ENCODE data around the gene DIDO1. TPM values are rescaled to one million over a fixed set of nuclear protein-coding genes. Genes with fewer than 3 reads are reported as not detected.

The DIDO1 gene
- total RNA-seq, 2 donors from 2014 or later, result 40.1 to 52.7 TPM

DNA sequence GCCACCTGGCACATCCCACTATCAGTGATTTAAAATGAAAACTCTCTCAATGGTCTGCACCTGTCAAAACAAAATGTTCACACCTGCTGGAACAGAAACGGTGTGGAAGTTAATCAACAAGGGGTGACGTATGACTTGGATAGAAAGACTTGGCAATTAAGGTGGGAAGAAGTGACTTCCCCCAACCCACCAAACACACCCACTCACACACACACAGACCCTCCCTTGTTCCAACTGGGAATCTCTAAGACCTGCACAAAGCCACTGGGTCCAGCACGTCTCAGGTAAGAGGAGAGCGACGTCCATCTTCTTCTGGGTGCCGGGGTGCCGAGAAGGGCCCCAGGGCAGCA lies 39.6 kb downstream of the DIDO1 start:
- ATAC-seq, result no peak
- Mint-ChIP-seq H3K27ac (peak overlapping the region in 1 of 2 donors; percentile 92), H3K36me3 (peaks cover 15 to 17% of the 10 kb centered on the region in 2 donors), H3K9me3 (no peaks in the 10 kb centered on the region)
- no peak for DNase-seq (ENCODE audit: low spot score in 2 of 2)

- DNase-seq (ENCODE audit: low spot score in 2 of 2) (no peak), ATAC-seq (no peak)
- Mint-ChIP-seq H3K36me3 (peaks cover 11 to 14% of the 10 kb centered on the region in 2 donors), H3K9me3 (no peaks in the 10 kb centered on the region), H3K27ac (peak overlapping the region; percentile 23 to 92)
Observed at GRCh38 chr20:62885896-62886708, 40.2 kb downstream of the DIDO1 start.

- Mint-ChIP-seq H3K36me3 (peaks cover 5 to 7% of the 10 kb centered on the region in 2 donors), H3K27ac (peak overlapping the region in 1 of 2 donors; percentile 23), H3K9me3 (no peaks in the 10 kb centered on the region)
- DNase-seq (ENCODE audit: low spot score in 2 of 2) (no peak), ATAC-seq (peak in 1 of 2 donors; percentile 9)
Observed at GRCh38 chr20:62885046-62885895, 41.0 kb downstream of the DIDO1 start.

GRCh38 chr20:62884556-62884955 lies 41.7 kb downstream of the DIDO1 start:
- no peaks in the 10 kb centered on the region for H3K9me3 Mint-ChIP-seq
- peak overlapping the region in 1 of 2 donors; percentile 55 for H3K27ac Mint-ChIP-seq
- no peak for ATAC-seq
- peaks cover 5 to 7% of the 10 kb centered on the region in 2 donors for H3K36me3 Mint-ChIP-seq
- no peak for DNase-seq (ENCODE audit: low spot score in 2 of 2)

- no peak overlapping the region for H3K27ac Mint-ChIP-seq
- DNase-seq (ENCODE audit: low spot score in 2 of 2), result no peak
- no peaks in the 10 kb centered on the region for H3K9me3 Mint-ChIP-seq
- peaks cover 0 to 7% of the 10 kb centered on the region in 2 donors for H3K36me3 Mint-ChIP-seq
- no peak for ATAC-seq
Observed at GRCh38 chr20:62882426-62882825, 43.9 kb downstream of the DIDO1 start.

DNA sequence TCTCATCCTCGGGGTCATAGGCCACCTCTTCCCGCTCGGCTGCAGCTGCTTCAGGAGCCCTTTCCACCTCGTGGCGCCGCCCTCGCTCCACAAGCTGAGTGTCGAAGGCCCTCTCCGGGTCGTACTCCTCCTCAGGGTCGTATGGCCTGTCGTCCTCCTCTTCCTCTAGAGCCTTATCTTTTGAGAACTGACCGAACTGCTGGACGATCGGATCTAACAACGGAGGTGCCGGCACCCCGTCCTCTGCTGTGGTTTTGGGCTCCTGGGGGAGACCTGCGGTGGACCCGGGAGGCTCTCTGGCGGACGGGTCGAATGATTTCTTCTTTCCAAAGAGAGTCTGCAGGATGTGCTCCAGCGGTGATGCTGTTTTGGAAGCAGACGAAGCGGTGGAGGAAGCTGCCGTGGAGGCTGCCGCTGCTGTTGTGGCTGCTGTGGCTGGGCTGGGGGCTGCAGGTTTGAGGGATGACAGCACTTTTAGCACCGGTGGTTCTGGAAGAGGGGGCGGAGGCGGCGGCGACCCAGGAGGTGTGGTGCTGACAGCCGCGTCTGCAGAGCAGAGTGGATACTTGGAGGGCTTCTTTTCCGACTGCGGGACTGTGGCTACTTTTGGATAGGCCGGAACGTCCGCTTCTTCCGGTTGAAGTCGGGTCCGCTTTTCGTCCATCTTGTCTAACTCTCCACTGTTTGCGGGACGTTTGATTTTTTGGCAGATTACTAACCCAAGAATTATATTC lies 44.5 kb downstream of the DIDO1 start:
- Mint-ChIP-seq H3K27ac (peak overlapping the region; percentile 28 to 92), H3K36me3 (peaks cover 0 to 7% of the 10 kb centered on the region in 2 donors), H3K9me3 (no peaks in the 10 kb centered on the region)
- ATAC-seq (no peak), DNase-seq (ENCODE audit: low spot score in 2 of 2) (no peak)

DNA sequence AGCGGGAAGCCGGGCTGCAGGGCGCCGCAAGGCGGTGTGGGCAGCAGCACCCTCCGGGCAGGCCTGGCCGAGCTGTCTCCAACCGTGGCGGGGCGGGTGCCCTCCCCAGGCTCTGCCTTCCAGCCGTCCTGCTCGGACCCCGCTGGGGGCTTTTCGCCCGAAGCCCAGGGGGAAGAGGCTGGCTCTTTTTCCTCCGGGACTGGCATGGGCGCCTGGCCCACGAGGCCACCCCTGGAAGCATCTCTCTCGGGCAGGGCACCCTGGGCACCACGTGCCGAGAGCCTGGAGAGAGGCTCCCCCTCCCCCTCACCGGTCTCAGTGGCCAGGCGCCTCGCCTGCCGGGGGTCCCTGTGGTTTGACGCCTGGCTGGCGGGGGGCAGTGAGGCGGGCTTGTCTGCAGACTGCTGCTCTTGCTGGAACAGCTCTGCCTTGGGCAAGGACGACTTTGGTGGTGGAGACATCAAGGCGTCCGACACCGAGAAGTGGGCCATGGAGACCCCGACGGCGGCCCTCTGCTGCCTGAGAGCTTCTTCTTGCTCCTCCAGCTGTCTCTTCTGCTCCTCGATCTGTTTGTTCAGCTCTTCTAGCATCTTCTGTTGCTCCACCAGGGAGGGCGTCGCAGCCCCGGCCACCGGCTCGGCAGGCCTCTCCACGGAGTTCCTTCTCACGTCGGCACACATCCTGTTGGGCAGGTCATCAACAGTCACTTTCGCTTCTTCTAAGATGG lies 45.2 kb downstream of the DIDO1 start:
- H3K36me3 Mint-ChIP-seq, result peaks cover 0 to 7% of the 10 kb centered on the region in 2 donors
- H3K9me3 Mint-ChIP-seq, result no peaks in the 10 kb centered on the region
- DNase-seq (ENCODE audit: low spot score in 2 of 2) (no peak), ATAC-seq (no peak)
- H3K27ac Mint-ChIP-seq, result peak overlapping the region; percentile 28 to 92

GRCh38 chr20:62880147-62880934 lies 46.0 kb downstream of the DIDO1 start:
- H3K36me3 Mint-ChIP-seq, result peaks cover 0 to 7% of the 10 kb centered on the region in 2 donors
- DNase-seq (ENCODE audit: low spot score in 2 of 2) (no peak), ATAC-seq (no peak)
- H3K27ac Mint-ChIP-seq, result no peak overlapping the region
- no peaks in the 10 kb centered on the region for H3K9me3 Mint-ChIP-seq

- ATAC-seq (no peak), DNase-seq (ENCODE audit: low spot score in 2 of 2) (no peak)
- Mint-ChIP-seq H3K27ac (no peak overlapping the region), H3K9me3 (no peaks in the 10 kb centered on the region), H3K36me3 (peaks cover 0 to 7% of the 10 kb centered on the region in 2 donors)
Observed at GRCh38 chr20:62879275-62880146, 46.8 kb downstream of the DIDO1 start.

DNA sequence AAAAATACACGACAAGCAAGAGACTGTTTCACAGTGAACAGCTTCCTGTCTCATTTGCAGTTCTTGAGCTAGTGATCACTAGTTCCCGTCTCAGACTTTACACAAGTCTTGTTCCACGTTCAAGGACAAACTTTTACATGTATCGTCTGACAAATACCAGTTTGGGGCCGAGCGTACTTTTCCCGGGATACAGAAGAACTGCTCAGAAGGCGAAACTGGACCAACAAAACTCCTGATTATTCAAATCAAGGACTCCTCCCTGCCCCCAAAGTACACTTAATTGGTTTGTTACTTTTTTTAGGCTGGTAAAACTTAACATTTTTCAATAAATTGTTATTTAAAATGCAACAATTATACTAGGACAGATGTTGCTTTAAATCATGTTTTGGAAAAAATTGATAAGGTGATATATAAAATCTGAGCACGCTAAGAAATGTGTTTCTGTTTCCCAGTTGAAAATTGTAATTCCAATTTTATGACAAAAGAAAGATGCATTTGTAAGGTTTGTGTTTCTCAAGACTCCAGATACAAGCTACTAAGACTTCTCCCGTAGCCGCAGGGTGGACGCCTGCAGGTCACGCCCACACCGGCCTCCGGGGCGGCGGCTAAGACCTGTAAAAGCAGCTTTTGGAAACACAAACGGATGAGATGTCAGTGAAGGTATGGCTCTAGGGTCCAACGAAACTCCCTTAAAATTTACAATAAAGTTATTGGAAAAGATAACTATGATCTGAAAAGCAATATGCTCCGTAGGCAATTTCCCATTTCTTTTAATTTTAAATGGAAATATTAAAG lies 47.9 kb downstream of the DIDO1 start:
- H3K27ac Mint-ChIP-seq, result no peak overlapping the region
- H3K36me3 Mint-ChIP-seq, result peaks cover 0 to 7% of the 10 kb centered on the region in 2 donors
- ATAC-seq (no peak), DNase-seq (ENCODE audit: low spot score in 2 of 2) (no peak)
- H3K9me3 Mint-ChIP-seq, result no peaks in the 10 kb centered on the region

- H3K36me3 Mint-ChIP-seq, result peaks cover 0 to 7% of the 10 kb centered on the region in 2 donors
Observed at GRCh38 chr20:62876902-62877816, 49.1 kb downstream of the DIDO1 start.

DNA sequence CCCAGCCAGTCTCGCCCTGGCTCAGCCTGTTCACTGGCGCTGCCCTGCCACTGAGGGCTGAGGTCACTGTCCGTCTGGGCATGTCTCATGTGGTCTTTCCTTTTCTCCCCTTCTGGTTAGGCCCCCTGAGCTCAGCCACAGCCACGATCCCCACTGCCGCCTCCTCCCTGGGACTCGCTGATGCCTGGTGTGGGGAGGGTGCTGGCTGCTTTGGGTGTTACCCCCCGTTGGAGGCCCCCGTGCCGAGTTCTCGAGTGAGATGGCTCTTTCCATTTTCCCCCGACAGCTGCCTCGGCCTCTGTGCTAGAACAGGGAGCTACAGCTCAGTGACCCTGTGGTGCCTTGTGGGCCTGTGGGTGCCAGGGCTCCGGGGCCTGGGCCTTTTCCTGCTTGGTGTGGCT lies 49.8 kb downstream of the DIDO1 start:
- Mint-ChIP-seq H3K9me3 (no peaks in the 10 kb centered on the region), H3K36me3 (peaks cover 0 to 3% of the 10 kb centered on the region in 2 donors), H3K27ac (peak overlapping the region in 1 of 2 donors; percentile 9)
- no peak for DNase-seq (ENCODE audit: low spot score in 2 of 2)
- peak in 1 of 2 donors; percentile 39 for ATAC-seq

More at GRCh38 chr20:62876902-62877816, 49.1 kb downstream of the DIDO1 start:
- Mint-ChIP-seq H3K27ac (no peak overlapping the region), H3K9me3 (no peaks in the 10 kb centered on the region)
- peak in 1 of 2 donors; percentile 25 for ATAC-seq
- DNase-seq (ENCODE audit: low spot score in 2 of 2), result no peak
